Activated CD4-positive, alpha-beta T cell treated with anti-CD3 and anti-CD28 coated beads, Interleukin-2, amount 10 ng/mL, durations not matched to agents 7 days and 5 days (primary cell): ENCODE measurements around the gene ANGPTL7. TPM values are rescaled to one million over a fixed set of nuclear protein-coding genes. Genes with fewer than 3 reads are reported as not detected.
"Not testable (repeated sequence)": the region's sequence is repeated elsewhere in the genome, so short reads cannot be mapped to it uniquely, and the experiment has no call there.

Experiments used
- CTCF ChIA-PET: fragments of 350-600 bp; sonication (Branson Sonifier 250); formaldehyde crosslinking; loops from one replicate; lab custom pipeline; 2021; ENCODE audit warnings: antibody characterized with exemption; lab: Charles Lee
- POLR2A ChIA-PET: fragments of 350-600 bp; sonication (Branson Sonifier 250); formaldehyde crosslinking; loops from one replicate; lab custom pipeline; 2021; ENCODE audit warnings: antibody characterized with exemption; lab: Charles Lee
- DNase-seq: peaks from one replicate; pipeline ENCODE4 v3.0.0-alpha.2; 2020
- H3K27ac Mint-ChIP-seq: one replicate; pipeline ENCODE4 v1.8.0; 2021; ENCODE audit warnings: mild to moderate bottlenecking, moderate library complexity, mixed read lengths
- H3K27me3 Mint-ChIP-seq: one replicate; pipeline ENCODE4 v1.8.0; 2021; ENCODE audit warnings: mixed read lengths
- H3K36me3 Mint-ChIP-seq: one replicate; pipeline ENCODE4 v1.8.0; 2021; ENCODE audit warnings: low read depth, mixed read lengths
- H3K4me1 Mint-ChIP-seq: one replicate; pipeline ENCODE4 v1.8.0; 2021; ENCODE audit warnings: mixed read lengths
- H3K4me3 Mint-ChIP-seq: one replicate; pipeline ENCODE4 v1.8.0; 2021; ENCODE audit warnings: mild to moderate bottlenecking, moderate library complexity, mixed read lengths
- H3K9me3 Mint-ChIP-seq: one replicate; pipeline ENCODE4 v1.8.0; 2021; ENCODE audit warnings: mixed read lengths
- total RNA-seq, 2 experiments: library from RNA; stranded (reverse); gene quantifications; one replicate each; pipeline ENCODE4 v1.2.3, GENCODE V29; 2021

ANGPTL7 gene
- total RNA-seq, 2 experiments from 2014 or later, result not detected

DNA sequence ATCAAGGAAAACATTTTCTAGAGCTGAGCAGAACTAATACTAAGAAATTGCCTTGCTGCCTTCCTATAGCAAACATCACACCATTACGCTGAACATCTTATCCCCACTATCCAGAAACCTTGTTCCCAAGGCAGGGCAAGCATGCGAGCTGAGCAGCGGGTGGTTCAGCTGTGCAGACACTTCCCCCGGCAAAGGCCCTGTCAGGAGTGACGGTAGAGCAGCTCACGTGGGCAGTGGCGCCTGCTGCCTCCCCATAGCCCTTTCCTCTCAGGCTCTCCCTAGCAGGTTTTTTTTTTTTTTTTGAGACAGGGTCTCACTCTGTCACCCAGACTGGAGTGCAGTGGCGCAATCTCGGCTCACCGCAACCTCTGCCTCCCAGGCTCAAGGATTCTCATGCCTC lies 13.7 kb upstream of the ANGPTL7 start:
- no peak overlapping the region for H3K27ac Mint-ChIP-seq
- POLR2A ChIA-PET, result no interaction called here
- H3K4me3 Mint-ChIP-seq, result no peak overlapping the region
- H3K36me3 Mint-ChIP-seq, result peaks cover 2% of the 10 kb centered on the region
- CTCF ChIA-PET, result interaction anchor here (0.8 kb wide), 1 partner anchor 9 kb away, joined by 3 read pairs; no protein-coding TSS in a partner anchor
- no peaks in the 10 kb centered on the region for H3K9me3 Mint-ChIP-seq
- no peak for DNase-seq
- no peaks in the 10 kb centered on the region for H3K4me1 Mint-ChIP-seq
- no peaks in the 10 kb centered on the region for H3K27me3 Mint-ChIP-seq

DNA sequence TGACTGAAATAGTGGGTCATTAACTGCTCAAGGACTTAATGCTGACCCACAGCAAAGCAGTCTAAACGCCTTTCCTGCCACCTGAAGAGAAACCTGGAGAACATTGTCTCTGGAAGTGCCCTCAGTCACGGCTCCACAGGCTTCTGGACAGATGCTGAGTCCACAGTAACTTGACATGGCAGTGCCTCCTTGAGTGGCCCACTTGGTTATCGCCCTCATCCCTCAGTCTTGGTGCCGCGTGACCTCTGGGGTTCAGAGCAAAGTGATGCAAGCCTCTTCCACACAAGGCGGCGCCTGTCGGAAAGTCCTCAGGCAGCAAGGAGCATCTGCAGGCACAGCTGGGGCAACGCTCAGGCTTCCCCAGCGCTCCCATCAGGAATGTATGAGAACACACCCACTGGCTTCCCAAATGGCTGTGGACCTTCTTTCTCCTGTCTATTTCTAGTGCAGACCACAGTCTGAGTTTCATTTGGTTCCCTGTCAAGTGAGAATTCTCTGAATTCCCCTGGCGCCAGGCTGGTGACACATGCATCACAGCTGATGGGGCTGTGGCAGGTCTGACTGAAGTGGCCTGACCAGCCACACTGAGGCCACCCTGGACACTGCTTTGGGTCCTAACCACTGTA lies 13.0 kb upstream of the ANGPTL7 start:
- Mint-ChIP-seq H3K36me3 (peaks cover 2% of the 10 kb centered on the region), H3K27ac (no peak overlapping the region), H3K27me3 (no peaks in the 10 kb centered on the region), H3K9me3 (no peaks in the 10 kb centered on the region), H3K4me1 (no peaks in the 10 kb centered on the region), H3K4me3 (no peak overlapping the region)
- no peak for DNase-seq
- ChIA-PET CTCF (interaction anchor here (0.8 to 1.0 kb wide), 2 partner anchors 9 to 137 kb away, joined by 3 to 4 read pairs; no protein-coding TSS in a partner anchor), POLR2A (no interaction called here)

DNA sequence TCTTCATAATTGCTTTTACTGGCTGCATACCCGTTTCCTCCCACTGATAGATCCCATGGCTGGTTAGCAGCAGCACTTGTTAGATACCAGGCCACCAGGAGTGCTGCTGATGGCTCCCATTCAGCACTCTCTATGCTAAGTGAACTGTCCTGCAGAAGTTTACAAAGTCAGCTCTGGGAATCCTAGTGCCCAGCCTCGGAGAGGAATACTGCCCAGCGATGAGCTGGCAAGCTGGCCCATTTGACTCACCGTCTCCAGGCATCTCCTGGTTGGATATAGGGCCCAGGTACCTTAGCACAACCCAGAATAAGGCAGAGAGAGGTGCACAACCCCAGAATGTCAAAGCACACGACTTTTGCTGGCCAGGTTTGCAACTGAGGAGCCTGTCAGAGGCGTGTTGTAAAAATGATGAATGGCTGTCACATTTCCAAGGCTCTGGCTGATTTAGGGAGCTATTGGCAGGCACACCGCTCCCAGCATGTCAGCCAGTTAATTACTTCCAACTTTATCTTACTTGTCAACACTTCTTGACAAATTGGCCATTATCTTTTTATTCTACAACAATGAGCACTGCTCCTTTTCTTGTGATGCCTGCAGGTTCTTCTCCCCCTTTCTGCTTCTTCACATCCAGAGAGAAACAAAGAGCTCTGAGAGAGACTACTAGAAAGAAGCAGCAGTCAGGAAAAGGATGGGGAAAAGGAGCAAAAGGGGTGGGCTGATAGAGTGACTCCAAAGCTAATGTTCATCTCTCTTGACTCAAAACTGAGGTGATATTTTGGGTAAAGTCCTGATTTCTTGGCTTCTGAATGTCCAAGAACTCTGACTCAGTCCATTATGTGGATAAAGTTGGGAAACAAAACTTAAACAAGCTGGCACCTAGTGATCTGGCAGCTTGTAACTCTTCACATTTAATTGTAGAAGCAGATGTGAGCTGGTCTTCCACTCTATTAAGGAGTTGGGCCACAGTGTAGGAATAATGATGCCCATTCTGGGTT lies 10.8 kb upstream of the ANGPTL7 start:
- Mint-ChIP-seq H3K36me3 (peaks cover 2% of the 10 kb centered on the region), H3K9me3 (no peaks in the 10 kb centered on the region), H3K27me3 (no peaks in the 10 kb centered on the region), H3K27ac (no peak overlapping the region), H3K4me1 (no peaks in the 10 kb centered on the region), H3K4me3 (no peak overlapping the region)
- ChIA-PET POLR2A (no interaction called here), CTCF (interaction anchor here (1.1 kb wide), 1 partner anchor 8 kb away, joined by 3 read pairs; no protein-coding TSS in a partner anchor)
- no peak for DNase-seq

- H3K4me1 Mint-ChIP-seq, result no peaks in the 10 kb centered on the region
- H3K27ac Mint-ChIP-seq, result no peak overlapping the region
- H3K4me3 Mint-ChIP-seq, result no peak overlapping the region
- ChIA-PET POLR2A (no interaction called here), CTCF (no interaction called here)
- peaks cover 2% of the 10 kb centered on the region for H3K36me3 Mint-ChIP-seq
- H3K9me3 Mint-ChIP-seq, result no peaks in the 10 kb centered on the region
- H3K27me3 Mint-ChIP-seq, result no peaks in the 10 kb centered on the region
- no peak for DNase-seq
Measured at GRCh38 chr1:11179125-11179524, 10.0 kb upstream of the ANGPTL7 start.

DNA sequence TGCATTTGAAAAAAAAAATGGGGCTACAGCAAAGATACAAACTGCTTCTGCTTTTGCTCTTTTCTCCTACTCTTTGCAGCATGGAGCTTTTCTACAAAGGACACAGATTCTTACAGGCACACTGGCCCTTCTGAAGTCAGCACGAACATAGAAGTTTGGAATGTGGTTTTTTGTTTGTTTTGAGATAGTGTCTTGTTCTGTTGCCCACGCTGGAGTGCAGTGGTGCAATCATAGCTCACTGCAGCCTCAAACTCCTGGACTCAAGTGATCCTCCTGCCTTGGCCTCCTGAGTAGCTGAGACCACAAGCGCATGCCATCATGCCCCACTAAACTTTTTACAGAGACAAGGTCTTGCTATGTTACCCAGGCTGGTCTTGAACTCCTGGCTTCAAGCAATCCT lies 9.4 kb upstream of the ANGPTL7 start:
- H3K36me3 Mint-ChIP-seq, H3K27me3 Mint-ChIP-seq, H3K9me3 Mint-ChIP-seq, H3K27ac Mint-ChIP-seq, DNase-seq, H3K4me1 Mint-ChIP-seq, H3K4me3 Mint-ChIP-seq, POLR2A ChIA-PET: not testable (repeated sequence)
- CTCF ChIA-PET, result interaction anchor here (0.6 kb wide), 1 partner anchor 102 kb away, joined by 3 read pairs; no protein-coding TSS in a partner anchor

DNA sequence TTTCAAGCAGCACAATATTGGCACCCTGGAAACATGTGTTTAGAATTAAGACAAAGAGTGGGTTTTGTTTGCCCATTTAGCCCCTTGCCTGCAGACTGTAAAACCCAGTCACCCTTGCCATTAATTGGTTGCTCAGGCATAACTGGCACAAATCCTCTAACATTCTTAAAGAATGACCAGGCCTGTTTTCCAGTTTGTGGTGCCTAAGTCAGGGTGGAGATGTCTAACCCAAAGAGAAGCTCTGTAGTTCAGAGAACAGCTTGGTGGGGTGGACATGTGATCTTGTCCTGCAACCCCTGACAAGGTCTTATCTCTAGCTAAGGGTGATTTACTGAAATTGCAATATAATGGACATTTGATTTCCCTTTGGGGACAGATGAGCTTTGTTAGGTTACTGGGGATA lies 8.8 kb upstream of the ANGPTL7 start:
- peaks cover 4% of the 10 kb centered on the region for H3K36me3 Mint-ChIP-seq
- CTCF ChIA-PET, result interaction anchor here (0.6 to 1.1 kb wide), 2 partner anchors 11 to 29 kb away, joined by 3 read pairs; no protein-coding TSS in a partner anchor
- DNase-seq, result no peak
- no peaks in the 10 kb centered on the region for H3K4me1 Mint-ChIP-seq
- no peaks in the 10 kb centered on the region for H3K27me3 Mint-ChIP-seq
- no peak overlapping the region for H3K4me3 Mint-ChIP-seq
- no peak overlapping the region for H3K27ac Mint-ChIP-seq
- H3K9me3 Mint-ChIP-seq, result no peaks in the 10 kb centered on the region
- POLR2A ChIA-PET, result no interaction called here

DNA sequence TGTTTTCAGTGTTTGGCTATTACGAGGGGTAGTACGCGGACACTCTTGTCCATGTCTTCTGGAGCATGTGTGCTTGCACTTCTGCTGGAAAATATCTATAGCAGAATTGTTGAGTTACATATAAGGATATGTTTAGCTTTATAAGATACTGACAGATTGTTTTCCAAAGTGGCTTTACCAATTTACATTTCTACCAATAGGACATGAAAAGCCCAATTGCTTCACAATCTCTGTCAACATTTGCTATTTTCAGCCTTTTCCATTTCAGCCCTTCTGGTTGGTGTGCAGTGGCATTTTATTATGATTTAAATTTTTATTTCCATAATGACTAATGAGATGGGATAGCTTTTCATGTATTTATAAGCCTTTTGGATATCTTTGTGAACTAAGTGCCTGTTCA lies 6.3 kb upstream of the ANGPTL7 start:
- no peak overlapping the region for H3K4me3 Mint-ChIP-seq
- ChIA-PET POLR2A (no interaction called here), CTCF (no interaction called here)
- peaks cover 4% of the 10 kb centered on the region for H3K36me3 Mint-ChIP-seq
- H3K27ac Mint-ChIP-seq, result no peak overlapping the region
- no peak for DNase-seq
- H3K27me3 Mint-ChIP-seq, result no peaks in the 10 kb centered on the region
- no peaks in the 10 kb centered on the region for H3K4me1 Mint-ChIP-seq
- H3K9me3 Mint-ChIP-seq, result no peaks in the 10 kb centered on the region

- H3K4me3 Mint-ChIP-seq, result no peak overlapping the region
- CTCF ChIA-PET, result interaction anchor here (1.0 kb wide), 2 partner anchors 9 to 148 kb away, joined by 3 read pairs; no protein-coding TSS in a partner anchor
- POLR2A ChIA-PET, result no interaction called here
- no peaks in the 10 kb centered on the region for H3K4me1 Mint-ChIP-seq
- no peak for DNase-seq
- H3K27me3 Mint-ChIP-seq, result no peaks in the 10 kb centered on the region
- no peak overlapping the region for H3K27ac Mint-ChIP-seq
- H3K9me3 Mint-ChIP-seq, result no peaks in the 10 kb centered on the region
- peaks cover 2% of the 10 kb centered on the region for H3K36me3 Mint-ChIP-seq
Measured at GRCh38 chr1:11184973-11185372, 4.2 kb upstream of the ANGPTL7 start.

DNA sequence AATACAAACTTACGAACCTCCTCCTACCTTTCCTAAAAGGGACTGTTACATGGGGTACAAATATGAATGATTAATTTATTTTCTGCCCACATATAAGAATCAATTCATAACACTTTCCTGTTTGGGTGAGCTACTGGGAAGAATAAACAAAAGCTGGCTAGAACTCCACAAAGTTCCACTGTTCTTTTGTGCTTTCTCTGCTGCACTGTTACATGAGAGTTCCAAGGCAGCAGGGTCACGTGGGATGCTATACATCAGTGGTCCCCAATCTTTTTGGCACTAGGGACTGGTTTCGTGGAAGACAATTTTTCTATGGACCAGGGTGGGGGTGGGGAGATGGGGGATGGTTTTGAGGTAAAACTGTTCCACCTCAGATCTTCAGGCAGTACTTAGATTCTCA lies 2.2 kb upstream of the ANGPTL7 start:
- H3K4me1 Mint-ChIP-seq, result no peaks in the 10 kb centered on the region
- no peaks in the 10 kb centered on the region for H3K9me3 Mint-ChIP-seq
- no peak for DNase-seq
- CTCF ChIA-PET, result interaction anchor here (1.1 kb wide), 1 partner anchor 61 kb away, joined by 3 read pairs; no protein-coding TSS in a partner anchor
- H3K27me3 Mint-ChIP-seq, result no peaks in the 10 kb centered on the region
- H3K36me3 Mint-ChIP-seq, result peaks cover 11% of the 10 kb centered on the region
- no peak overlapping the region for H3K27ac Mint-ChIP-seq
- no peak overlapping the region for H3K4me3 Mint-ChIP-seq
- POLR2A ChIA-PET, result no interaction called here

GRCh38 chr1:11187494-11187893 lies 1.7 kb upstream of the ANGPTL7 start:
- H3K4me1 Mint-ChIP-seq, result no peaks in the 10 kb centered on the region
- POLR2A ChIA-PET, result no interaction called here
- DNase-seq, result no peak
- H3K4me3 Mint-ChIP-seq, result no peak overlapping the region
- CTCF ChIA-PET, result interaction anchor here (1.1 kb wide), 1 partner anchor 61 kb away, joined by 3 read pairs; no protein-coding TSS in a partner anchor
- no peak overlapping the region for H3K27ac Mint-ChIP-seq
- peaks cover 12% of the 10 kb centered on the region for H3K36me3 Mint-ChIP-seq
- no peaks in the 10 kb centered on the region for H3K27me3 Mint-ChIP-seq
- no peaks in the 10 kb centered on the region for H3K9me3 Mint-ChIP-seq

DNA sequence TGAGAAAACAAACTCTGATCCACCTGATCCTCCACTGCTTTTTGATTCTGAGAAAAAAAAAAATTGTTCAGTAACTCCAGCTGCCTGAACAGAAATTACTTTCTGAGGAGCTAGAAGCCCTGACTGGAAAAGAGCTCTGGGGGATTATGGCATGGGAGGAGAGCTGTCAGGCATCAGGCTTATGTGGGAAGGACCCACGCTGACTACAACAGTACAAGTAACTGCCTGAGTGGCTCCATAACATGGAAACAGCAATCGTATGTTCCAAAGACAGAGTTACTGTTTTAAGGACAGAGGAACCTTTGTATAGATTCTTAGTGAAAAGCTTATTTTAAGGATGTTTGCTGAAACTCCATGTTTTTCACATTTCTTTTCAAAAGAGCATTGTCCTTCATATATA lies 1.2 kb upstream of the ANGPTL7 start:
- POLR2A ChIA-PET, result no interaction called here
- CTCF ChIA-PET, result no interaction called here
- H3K36me3 Mint-ChIP-seq, result peaks cover 14% of the 10 kb centered on the region
- no peaks in the 10 kb centered on the region for H3K27me3 Mint-ChIP-seq
- no peaks in the 10 kb centered on the region for H3K4me1 Mint-ChIP-seq
- H3K9me3 Mint-ChIP-seq, result no peaks in the 10 kb centered on the region
- no peak overlapping the region for H3K4me3 Mint-ChIP-seq
- DNase-seq, result no peak
- H3K27ac Mint-ChIP-seq, result no peak overlapping the region

GRCh38 chr1:11188381-11188780 lies 774 bp upstream of the ANGPTL7 start:
- ChIA-PET POLR2A (no interaction called here), CTCF (no interaction called here)
- DNase-seq, result no peak
- no peak overlapping the region for H3K27ac Mint-ChIP-seq
- H3K4me1 Mint-ChIP-seq, result no peaks in the 10 kb centered on the region
- H3K4me3 Mint-ChIP-seq, result no peak overlapping the region
- H3K27me3 Mint-ChIP-seq, result no peaks in the 10 kb centered on the region
- H3K9me3 Mint-ChIP-seq, result no peaks in the 10 kb centered on the region
- peaks cover 14% of the 10 kb centered on the region for H3K36me3 Mint-ChIP-seq

GRCh38 chr1:11193376-11193775 lies 4.2 kb downstream of the ANGPTL7 start:
- CTCF ChIA-PET, result no interaction called here
- H3K4me1 Mint-ChIP-seq, result no peaks in the 10 kb centered on the region

More at GRCh38 chr1:11193376-11193775, 4.2 kb downstream of the ANGPTL7 start:
- POLR2A ChIA-PET, result no interaction called here
- Mint-ChIP-seq H3K27me3 (no peaks in the 10 kb centered on the region), H3K27ac (no peak overlapping the region), H3K9me3 (no peaks in the 10 kb centered on the region), H3K36me3 (peaks cover 24% of the 10 kb centered on the region), H3K4me3 (no peak overlapping the region)
- no peak for DNase-seq
